SK-N-SH (cell line): ENCODE measurements around the gene GCSAML. TPM values are rescaled to one million over a fixed set of nuclear protein-coding genes. Genes with fewer than 3 reads are reported as not detected.

Source experiments
- CTCF ChIA-PET: fragments of 300-600, 350-600 bp; formaldehyde crosslinking; extraction: SDS; loops from one replicate; lab custom pipeline; 2021; lab: Yijun Ruan, JAX
- POLR2A ChIA-PET: fragments of 350-600 bp; sonication (Branson Sonifier 250); formaldehyde crosslinking; extraction: SDS; loops from one replicate; lab custom pipeline; 2020; ENCODE audit warnings: antibody characterized with exemption, inconsistent platforms; lab: Yijun Ruan, JAX
- DNase-seq: peaks from one replicate; pipeline ENCODE4 v3.0.0; 2012
- H2AFZ ChIP-seq: fragments of 200-600 bp; sonication (generic); 2 replicates; pipeline ENCODE4 v1.8.1; 2016; ENCODE audit warnings: antibody characterized with exemption, mild to moderate bottlenecking, low read depth
- H3F3A ChIP-seq: fragments of 200-600 bp; sonication (generic); replicated peaks from 2 replicates; pipeline ENCODE3; 2016; ENCODE audit warnings: antibody characterized with exemption, mild to moderate bottlenecking; ENCODE audit not compliant: insufficient read depth
- H3K27ac ChIP-seq, 2 experiments: fragments of 200-500 bp in 1 of 2; fragments of 200-600 bp in 1 of 2; sonication (Bioruptor generic) in 1 of 2; sonication (generic), shearing (Covaris generic) in 1 of 2; 2 replicates each; pipeline versions ENCODE4 v1.5.1 to v1.6.1; 2014 to 2016; ENCODE audit warnings: low read depth in 2 of 2, inconsistent platforms in 1 of 2, low read length in 1 of 2, mild to moderate bottlenecking in 1 of 2, mixed read lengths in 1 of 2
- H3K27me3 ChIP-seq: fragments of 200-600 bp; sonication (generic), shearing (Covaris generic); 2 replicates; pipeline ENCODE4 v1.6.1; 2016; ENCODE audit warnings: mixed run types; ENCODE audit not compliant: insufficient read depth
- H3K36me3 ChIP-seq, 2 experiments: fragments of 200-500 bp in 1 of 2; fragments of 200-600 bp in 1 of 2; sonication (Bioruptor generic) in 1 of 2; sonication (generic) in 1 of 2; replicated peaks in 1 of 2; 2 replicates each; pipeline versions ENCODE3 to v1.5.1; 2014 to 2016; ENCODE audit warnings: low read length in 1 of 2, mild to moderate bottlenecking in 1 of 2; ENCODE audit not compliant: insufficient read depth in 2 of 2, control insufficient read depth in 1 of 2
- H3K4me1 ChIP-seq, 2 experiments: fragments of 200-500 bp in 1 of 2; fragments of 200-600 bp in 1 of 2; sonication (Bioruptor generic) in 1 of 2; sonication (generic), shearing (Covaris generic) in 1 of 2; 2 replicates each; pipeline versions ENCODE4 v1.5.1 to v1.6.1; 2014 to 2016; ENCODE audit warnings: low read depth in 1 of 2, low read length in 1 of 2, mixed run types in 1 of 2; ENCODE audit not compliant: insufficient read depth in 2 of 2, control insufficient read depth in 1 of 2
- H3K4me2 ChIP-seq: fragments of 200-600 bp; sonication (generic), shearing (Covaris generic); 2 replicates; pipeline ENCODE4 v1.6.1; 2017; ENCODE audit warnings: mixed run types
- H3K4me3 ChIP-seq, 2 experiments: fragments of 200-500 bp in 1 of 2; fragments of 200-600 bp in 1 of 2; sonication (Bioruptor generic) in 1 of 2; sonication (generic), shearing (Covaris generic) in 1 of 2; 2 replicates each; pipeline versions ENCODE4 v1.5.1 to v1.8.1; 2014 to 2016; ENCODE audit warnings: low read depth in 2 of 2, inconsistent platforms in 1 of 2, low read length in 1 of 2, mild to moderate bottlenecking in 1 of 2, mixed read lengths in 1 of 2, moderate library complexity in 1 of 2
- H3K79me2 ChIP-seq: fragments of 200-600 bp; sonication (generic); 2 replicates; pipeline ENCODE4 v1.8.1; 2017; ENCODE audit warnings: mild to moderate bottlenecking; ENCODE audit not compliant: insufficient read depth
- H3K9ac ChIP-seq: fragments of 200-600 bp; sonication (generic); 2 replicates; pipeline ENCODE4 v1.6.1; 2017; ENCODE audit warnings: mixed run types
- H3K9me2 ChIP-seq: fragments of 200-600 bp; sonication (generic); 2 replicates; pipeline ENCODE4 v1.6.1; 2017; ENCODE audit warnings: mixed run types
- H3K9me3 ChIP-seq: fragments of 200-600 bp; sonication (generic); 2 replicates; pipeline ENCODE4 v1.6.1; 2017; ENCODE audit warnings: mixed run types, mild to moderate bottlenecking, moderate library complexity
- H4K20me1 ChIP-seq: fragments of 200-600 bp; sonication (generic); 2 replicates; pipeline ENCODE4 v1.6.1; 2017; ENCODE audit warnings: mild to moderate bottlenecking, mixed run types; ENCODE audit not compliant: insufficient read depth
- CHD2 ChIP-seq: fragments of 150-350 bp; IDR thresholded peaks from 2 replicates; pipeline ENCODE4 v1.6.1; 2018; ENCODE audit warnings: low read length; ENCODE audit not compliant: partially characterized antibody
- EP300 ChIP-seq, 2 experiments: IDR thresholded peaks; 2 replicates each; pipeline versions ENCODE4 v1.4.0 to v1.6.1; 2012; ENCODE audit warnings: borderline replicate concordance in 1 of 2, low read depth in 1 of 2, low read length in 1 of 2
- FOSL2 ChIP-seq: IDR thresholded peaks from 2 replicates; pipeline ENCODE4 v1.4.0; 2012; ENCODE audit warnings: low read depth, mild to moderate bottlenecking, moderate library complexity, borderline replicate concordance
- FOXM1 ChIP-seq: IDR thresholded peaks from 2 replicates; pipeline ENCODE4 v1.4.0; 2012; ENCODE audit warnings: low read depth, mild to moderate bottlenecking
- JUND ChIP-seq: IDR thresholded peaks from 2 replicates; pipeline ENCODE4 v1.4.0; 2012
- RAD21 ChIP-seq: IDR thresholded peaks from 2 replicates; pipeline ENCODE4 v1.6.1; 2012; ENCODE audit warnings: mild to moderate bottlenecking, low read length
- RFX5 ChIP-seq: IDR thresholded peaks from 2 replicates; pipeline ENCODE4 v1.6.1; 2012; ENCODE audit warnings: mild to moderate bottlenecking, improper control_type of control experiment, low read length
- SIN3A ChIP-seq: IDR thresholded peaks from 2 replicates; pipeline ENCODE4 v1.6.1; 2012; ENCODE audit warnings: low read depth, mild to moderate bottlenecking, low read length, moderate library complexity, borderline replicate concordance
- SMC3 ChIP-seq: IDR thresholded peaks from 2 replicates; pipeline ENCODE4 v1.6.1; 2012; ENCODE audit warnings: low read depth, low read length, improper control_type of control experiment
- TAF1 ChIP-seq: IDR thresholded peaks from 2 replicates; pipeline ENCODE4 v1.6.1; 2012; ENCODE audit warnings: low read depth, mild to moderate bottlenecking, low read length, moderate library complexity, borderline replicate concordance
- TEAD4 ChIP-seq: IDR thresholded peaks from 2 replicates; pipeline ENCODE4 v1.4.0; 2012; ENCODE audit warnings: mild to moderate bottlenecking, borderline replicate concordance; ENCODE audit not compliant: insufficient read depth
- USF1 ChIP-seq: IDR thresholded peaks from 2 replicates; pipeline ENCODE4 v1.4.0; 2012; ENCODE audit warnings: low read depth, borderline replicate concordance
- YY1 ChIP-seq: IDR thresholded peaks from 2 replicates; pipeline ENCODE4 v1.4.0; 2012; ENCODE audit warnings: low read depth, mild to moderate bottlenecking
- WGBS: methylation state at CpG from one replicate; pipeline ENCODE4 v1.1.6; 2017; ENCODE audit warnings: low lambda C conversion rate; 5-methylcytosine and 5-hydroxymethylcytosine counted together
- polyA plus RNA-seq, 3 experiments: library from polyadenylated mRNA; depleted of rRNA; stranded (reverse); fragments of >200 nt; gene quantifications; 2 replicates each; pipeline ENCODE4 v1.2.3, GENCODE V29; 2012
- TF ChIP-seq, protein P1 (sequence below): IDR thresholded peaks from 2 replicates; pipeline ENCODE4 v1.6.1; 2012; ENCODE audit warnings: mild to moderate bottlenecking, low read depth, low read length, moderate library complexity
- TF ChIP-seq, protein P2 (sequence below): fragments of 200-600 bp; sonication (generic); IDR thresholded peaks from 2 replicates; pipeline ENCODE4 v1.6.1; 2017; ENCODE audit warnings: antibody characterized with exemption, mild to moderate bottlenecking, moderate library complexity
- TF ChIP-seq, protein P3 (sequence below): IDR thresholded peaks from 2 replicates; pipeline ENCODE4 v1.4.0; 2012; ENCODE audit warnings: low read depth

GCSAML gene
- polyA plus RNA-seq, 1 of the 3 experiments (the other 2 are of a cell fraction): not detected

DNA sequence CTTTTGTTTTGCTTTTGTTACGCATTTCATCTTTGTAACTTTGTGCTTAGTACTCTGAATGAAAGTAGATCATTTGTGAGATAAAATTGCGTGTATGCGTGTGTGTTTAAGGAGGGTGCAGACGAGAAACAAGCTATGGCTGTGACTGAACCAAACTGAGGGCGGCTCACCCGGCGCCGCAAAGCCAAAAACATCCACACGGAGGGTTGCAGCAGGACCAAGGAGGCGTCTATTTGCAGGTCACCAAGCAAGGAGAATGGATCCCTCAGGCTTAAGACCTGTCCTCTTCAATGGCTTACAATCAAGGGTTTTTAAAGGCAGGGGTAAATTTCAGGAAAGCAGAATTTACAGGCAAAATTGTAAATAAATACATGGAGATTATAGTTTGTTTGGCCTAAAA is 12.8 kb downstream of the GCSAML start (continued):
- TF ChIP-seq, protein P1, sequence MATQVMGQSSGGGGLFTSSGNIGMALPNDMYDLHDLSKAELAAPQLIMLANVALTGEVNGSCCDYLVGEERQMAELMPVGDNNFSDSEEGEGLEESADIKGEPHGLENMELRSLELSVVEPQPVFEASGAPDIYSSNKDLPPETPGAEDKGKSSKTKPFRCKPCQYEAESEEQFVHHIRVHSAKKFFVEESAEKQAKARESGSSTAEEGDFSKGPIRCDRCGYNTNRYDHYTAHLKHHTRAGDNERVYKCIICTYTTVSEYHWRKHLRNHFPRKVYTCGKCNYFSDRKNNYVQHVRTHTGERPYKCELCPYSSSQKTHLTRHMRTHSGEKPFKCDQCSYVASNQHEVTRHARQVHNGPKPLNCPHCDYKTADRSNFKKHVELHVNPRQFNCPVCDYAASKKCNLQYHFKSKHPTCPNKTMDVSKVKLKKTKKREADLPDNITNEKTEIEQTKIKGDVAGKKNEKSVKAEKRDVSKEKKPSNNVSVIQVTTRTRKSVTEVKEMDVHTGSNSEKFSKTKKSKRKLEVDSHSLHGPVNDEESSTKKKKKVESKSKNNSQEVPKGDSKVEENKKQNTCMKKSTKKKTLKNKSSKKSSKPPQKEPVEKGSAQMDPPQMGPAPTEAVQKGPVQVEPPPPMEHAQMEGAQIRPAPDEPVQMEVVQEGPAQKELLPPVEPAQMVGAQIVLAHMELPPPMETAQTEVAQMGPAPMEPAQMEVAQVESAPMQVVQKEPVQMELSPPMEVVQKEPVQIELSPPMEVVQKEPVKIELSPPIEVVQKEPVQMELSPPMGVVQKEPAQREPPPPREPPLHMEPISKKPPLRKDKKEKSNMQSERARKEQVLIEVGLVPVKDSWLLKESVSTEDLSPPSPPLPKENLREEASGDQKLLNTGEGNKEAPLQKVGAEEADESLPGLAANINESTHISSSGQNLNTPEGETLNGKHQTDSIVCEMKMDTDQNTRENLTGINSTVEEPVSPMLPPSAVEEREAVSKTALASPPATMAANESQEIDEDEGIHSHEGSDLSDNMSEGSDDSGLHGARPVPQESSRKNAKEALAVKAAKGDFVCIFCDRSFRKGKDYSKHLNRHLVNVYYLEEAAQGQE: no peak
- TF ChIP-seq SMC3 (no peak), FOXM1 (no peak)

GRCh38 chr1:247562198-247562597 is 13.3 kb downstream of the GCSAML start:
- Histone ChIP-seq H3K9ac (no peak overlapping the region), H3K4me3 (no peak overlapping the region), H3K36me3 (no peaks in the 10 kb centered on the region), H3K27ac (no peak overlapping the region), H3K4me2 (no peak overlapping the region), H3K79me2 (no peaks in the 10 kb centered on the region), H3K27me3 (no peaks in the 10 kb centered on the region), H3F3A (no peaks in the 10 kb centered on the region), H2AFZ (peak overlapping the region; percentile 36; the same call in 1 of the 2 replicates)
- POLR2A ChIA-PET: interaction anchor here (0.6 kb wide), 1 partner anchor 199 kb away, joined by 4 read pairs; no protein-coding TSS in a partner anchor
- CTCF ChIA-PET: no interaction called here
- TF ChIP-seq, protein P2, sequence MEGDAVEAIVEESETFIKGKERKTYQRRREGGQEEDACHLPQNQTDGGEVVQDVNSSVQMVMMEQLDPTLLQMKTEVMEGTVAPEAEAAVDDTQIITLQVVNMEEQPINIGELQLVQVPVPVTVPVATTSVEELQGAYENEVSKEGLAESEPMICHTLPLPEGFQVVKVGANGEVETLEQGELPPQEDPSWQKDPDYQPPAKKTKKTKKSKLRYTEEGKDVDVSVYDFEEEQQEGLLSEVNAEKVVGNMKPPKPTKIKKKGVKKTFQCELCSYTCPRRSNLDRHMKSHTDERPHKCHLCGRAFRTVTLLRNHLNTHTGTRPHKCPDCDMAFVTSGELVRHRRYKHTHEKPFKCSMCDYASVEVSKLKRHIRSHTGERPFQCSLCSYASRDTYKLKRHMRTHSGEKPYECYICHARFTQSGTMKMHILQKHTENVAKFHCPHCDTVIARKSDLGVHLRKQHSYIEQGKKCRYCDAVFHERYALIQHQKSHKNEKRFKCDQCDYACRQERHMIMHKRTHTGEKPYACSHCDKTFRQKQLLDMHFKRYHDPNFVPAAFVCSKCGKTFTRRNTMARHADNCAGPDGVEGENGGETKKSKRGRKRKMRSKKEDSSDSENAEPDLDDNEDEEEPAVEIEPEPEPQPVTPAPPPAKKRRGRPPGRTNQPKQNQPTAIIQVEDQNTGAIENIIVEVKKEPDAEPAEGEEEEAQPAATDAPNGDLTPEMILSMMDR: no peak
- TF ChIP-seq CHD2 (no peak), TEAD4 (no peak), SMC3 (no peak), YY1 (no peak), TAF1 (no peak), JUND (no peak), USF1 (no peak), FOXM1 (no peak), FOSL2 (no peak), RAD21 (no peak), SIN3A (no peak), RFX5 (no peak), EP300 (IDR thresholded peaks at IDR 0.05; ENCODE audit: borderline replicate concordance in 1 of 2, low read depth in 1 of 2, low read length in 1 of 2) (no peak)
- TF ChIP-seq, protein P3, sequence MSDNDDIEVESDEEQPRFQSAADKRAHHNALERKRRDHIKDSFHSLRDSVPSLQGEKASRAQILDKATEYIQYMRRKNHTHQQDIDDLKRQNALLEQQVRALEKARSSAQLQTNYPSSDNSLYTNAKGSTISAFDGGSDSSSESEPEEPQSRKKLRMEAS: no peak
- TF ChIP-seq, all 33 proteins: peak for 0
- 22% methylated on average over 8 of the region's 9 CpGs for WGBS
- no peaks in the 10 kb centered on the region for H3K4me1 ChIP-seq
- no peaks in the 10 kb centered on the region for H3K9me2 ChIP-seq
- no peaks in the 10 kb centered on the region for H3K9me3 ChIP-seq
- H4K20me1 ChIP-seq: no peaks in the 10 kb centered on the region
- DNase-seq: no peak
